GM18508 (cell line): ENCODE measurements around the gene FKTN.

Experiments
- ATAC-seq: cut with Tn5 transposase; IDR thresholded peaks from one replicate; pipeline ENCODE4 v1.9.1; 2021; ENCODE audit warnings: moderate number of reproducible peaks; ENCODE audit not compliant: insufficient read depth, unreplicated experiment

Gene FKTN

GRCh38 chr9:105673850-105674387 is 116.0 kb downstream of the FKTN start:
- no peak for ATAC-seq

- ATAC-seq: no peak
These were observed 118.5 kb downstream of the FKTN start for GRCh38 chr9:105676351-105676923.

GRCh38 chr9:105678163-105678562 is 120.2 kb downstream of the FKTN start:
- no peak for ATAC-seq

GRCh38 chr9:105678781-105679180 is 120.8 kb downstream of the FKTN start:
- no peak for ATAC-seq

- ATAC-seq: no peak
These were observed 121.5 kb downstream of the FKTN start for GRCh38 chr9:105679257-105680022.

GRCh38 chr9:105681313-105681712 is 123.4 kb downstream of the FKTN start:
- no peak for ATAC-seq

- no peak for ATAC-seq
These were observed 123.8 kb downstream of the FKTN start for GRCh38 chr9:105681724-105682123.

GRCh38 chr9:105683688-105684275 is 125.9 kb downstream of the FKTN start:
- no peak for ATAC-seq

GRCh38 chr9:105686936-105687335 is 129.0 kb downstream of the FKTN start:
- no peak for ATAC-seq
